ENCODE results near the gene GABBR1. TPM values are rescaled to one million over a fixed set of nuclear protein-coding genes. Genes with fewer than 3 reads are reported as not detected.
A peak's percentile ranks its signal among the peaks of the same experiment; 100 is the strongest.

The GABBR1 gene
- total and polyA plus RNA-seq, 4 donors = 13.6 to 126 (median 97.3) TPM

- WGBS, 2 donors = 90 to 91% methylated on average over 9 of the region's 9 CpGs
- no peaks in the 10 kb centered on the region for H3K36me3 ChIP-seq (ENCODE audit: control insufficient read depth in 1 of 2, insufficient read depth in 2 of 2, low read length in 1 of 2)
- H3K4me3 ChIP-seq (ENCODE audit: low read length in 2 of 2) = no peak overlapping the region
- intact Hi-C loops (cut with DNase I) = no loop called here
- no peak for ATAC-seq (ENCODE audit: low FRiP score)
- no peaks in the 10 kb centered on the region for H3K27me3 ChIP-seq (ENCODE audit: control insufficient read depth in 1 of 2, insufficient read depth in 2 of 2, low read length in 1 of 2)
- DNase-seq = no peak
- no peaks in the 10 kb centered on the region for H3K4me1 ChIP-seq (ENCODE audit: control insufficient read depth in 1 of 2, insufficient read depth in 2 of 2, low read length in 2 of 2)
- no peak overlapping the region for H3K27ac ChIP-seq (ENCODE audit: low read depth in 1 of 2, low read length in 2 of 2)
- H3K9me3 ChIP-seq (ENCODE audit: control insufficient read depth, low read length) = no peaks in the 10 kb centered on the region
Measured at GRCh38 chr6:29630315-29630714, 2.7 kb downstream of the GABBR1 start.

DNA sequence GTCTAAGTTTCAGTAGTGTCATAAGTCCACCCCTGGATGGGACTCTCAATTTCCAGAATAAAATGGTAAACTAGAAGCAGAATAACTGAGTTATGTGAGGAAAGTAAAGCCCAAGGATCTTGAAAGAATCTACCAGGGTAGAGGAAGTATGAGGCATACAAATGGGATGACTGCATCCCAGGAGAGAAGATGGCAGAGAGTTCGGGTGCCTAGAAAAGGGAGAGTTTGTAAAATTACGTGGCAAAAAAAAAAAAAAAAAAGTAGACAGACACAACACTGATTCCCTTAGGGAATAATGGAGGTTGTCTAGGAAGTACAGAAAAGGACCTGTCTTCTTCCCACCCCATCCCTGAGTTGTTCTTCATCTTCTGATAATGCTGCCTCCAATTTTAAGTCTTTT lies 3.4 kb downstream of the GABBR1 start:
- ATAC-seq (ENCODE audit: low FRiP score) (no peak), DNase-seq (no peak)
- H3K36me3 ChIP-seq (ENCODE audit: control insufficient read depth in 1 of 2, insufficient read depth in 2 of 2, low read length in 1 of 2) = no peaks in the 10 kb centered on the region
- H3K4me3 ChIP-seq (ENCODE audit: low read length in 2 of 2) = no peak overlapping the region
- H3K27me3 ChIP-seq (ENCODE audit: control insufficient read depth in 1 of 2, insufficient read depth in 2 of 2, low read length in 1 of 2) = no peaks in the 10 kb centered on the region
- 72 to 78% methylated on average over 2 of the region's 2 CpGs for WGBS, 2 donors
- H3K27ac ChIP-seq (ENCODE audit: low read depth in 1 of 2, low read length in 2 of 2) = no peak overlapping the region
- H3K4me1 ChIP-seq (ENCODE audit: control insufficient read depth in 1 of 2, insufficient read depth in 2 of 2, low read length in 2 of 2) = no peaks in the 10 kb centered on the region
- no peaks in the 10 kb centered on the region for H3K9me3 ChIP-seq (ENCODE audit: control insufficient read depth, low read length)
- intact Hi-C loops (cut with DNase I) = no loop called here

DNA sequence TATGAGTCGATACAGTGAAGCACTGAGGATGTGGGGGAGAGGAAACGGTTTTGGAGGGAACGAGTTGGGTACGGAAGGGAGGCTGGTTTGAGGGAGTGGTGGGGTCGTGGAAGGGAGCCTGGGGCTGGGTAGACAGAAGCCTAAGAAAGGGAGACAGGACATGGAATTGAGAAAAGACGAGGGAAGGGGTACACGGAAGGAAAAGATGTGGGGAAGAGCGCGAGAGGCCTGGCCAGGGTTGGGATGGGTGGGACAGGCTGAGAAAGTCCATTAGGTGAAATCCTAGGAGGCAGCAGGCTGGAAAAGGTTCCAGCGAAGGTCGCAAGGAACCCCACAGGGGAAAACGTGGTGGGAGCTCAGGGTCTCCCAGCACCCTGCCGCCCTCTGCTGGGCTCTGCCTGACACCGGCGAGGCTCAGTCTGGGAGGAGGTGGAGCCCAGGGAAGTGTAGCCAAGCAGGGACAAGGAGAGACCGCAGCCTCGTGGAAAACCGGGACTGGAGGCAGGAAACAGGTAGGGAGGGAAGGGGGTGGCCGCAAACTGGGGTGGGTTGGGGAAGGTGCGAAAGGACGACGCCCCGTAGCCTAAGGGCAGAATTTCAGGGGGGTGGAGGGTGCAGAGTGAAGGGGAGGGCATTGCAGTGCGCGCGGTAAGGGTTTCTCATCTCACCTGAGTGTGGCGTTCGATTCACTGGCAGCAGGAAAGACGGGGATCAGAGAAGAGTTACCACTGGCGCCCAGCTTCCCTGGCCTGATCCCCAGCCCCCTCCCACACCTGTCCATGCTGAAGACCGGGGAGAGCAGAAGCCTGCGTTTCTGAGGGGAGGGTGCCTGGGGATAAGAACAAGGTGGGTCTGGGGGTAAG lies 4.3 kb downstream of the GABBR1 start:
- Histone ChIP-seq H3K27ac (ENCODE audit: low read depth in 1 of 2, low read length in 2 of 2) (peak overlapping the region in 1 of 2 donors; percentile 7), H3K36me3 (ENCODE audit: control insufficient read depth in 1 of 2, insufficient read depth in 2 of 2, low read length in 1 of 2) (no peaks in the 10 kb centered on the region), H3K4me1 (ENCODE audit: control insufficient read depth in 1 of 2, insufficient read depth in 2 of 2, low read length in 2 of 2) (no peaks in the 10 kb centered on the region), H3K27me3 (ENCODE audit: control insufficient read depth in 1 of 2, insufficient read depth in 2 of 2, low read length in 1 of 2) (no peaks in the 10 kb centered on the region), H3K9me3 (ENCODE audit: control insufficient read depth, low read length) (no peaks in the 10 kb centered on the region), H3K4me3 (ENCODE audit: low read length in 2 of 2) (peak overlapping the region; percentile 54 to 71)
- 8 to 9% methylated on average over 32 of the region's 32 CpGs for WGBS, 2 donors
- intact Hi-C loops (cut with DNase I) = no loop called here
- peak; percentile 86 to 93 for DNase-seq
- ATAC-seq (ENCODE audit: low FRiP score) = peak; percentile 74

DNA sequence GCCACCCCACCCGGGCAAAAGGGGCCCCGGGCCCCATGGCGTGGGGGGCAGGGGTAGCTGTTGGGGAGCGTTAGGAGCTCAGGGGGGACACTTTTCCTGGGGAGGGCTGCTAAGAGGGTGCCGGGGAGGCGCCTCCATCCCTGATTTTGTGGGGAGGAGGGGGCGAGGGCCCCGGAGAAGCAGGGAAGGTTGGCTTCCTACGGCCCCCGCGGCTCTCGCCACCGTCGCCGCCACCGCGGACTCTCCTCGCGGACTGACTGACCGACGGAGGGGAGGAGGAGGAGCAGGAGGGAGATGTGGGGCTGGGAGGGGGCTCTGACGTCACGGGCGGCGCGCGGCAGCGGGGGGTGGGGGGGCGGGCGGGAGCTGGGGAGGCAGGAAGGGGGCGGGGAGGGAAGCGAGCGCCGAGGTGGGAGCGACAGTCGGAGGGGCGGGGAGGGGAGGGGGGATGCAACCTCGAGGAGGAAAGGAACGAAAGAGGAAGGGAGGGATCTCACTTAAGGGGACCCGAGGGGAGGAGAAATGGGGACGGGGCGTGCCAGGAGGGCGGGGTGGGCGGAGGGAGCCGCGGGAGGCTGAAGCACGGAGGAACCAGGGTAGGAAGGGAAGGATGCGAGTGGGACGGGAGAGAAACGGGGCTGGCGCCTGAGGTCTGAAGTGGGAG lies 5.1 kb downstream of the GABBR1 start:
- H3K4me1 ChIP-seq (ENCODE audit: control insufficient read depth in 1 of 2, insufficient read depth in 2 of 2, low read length in 2 of 2) = no peaks in the 10 kb centered on the region
- peak; percentile 87 to 94 for DNase-seq
- H3K9me3 ChIP-seq (ENCODE audit: control insufficient read depth, low read length) = no peaks in the 10 kb centered on the region
- 0 to 2% methylated on average over 18 to 51 of the region's 51 CpGs for WGBS, 2 donors
- H3K36me3 ChIP-seq (ENCODE audit: control insufficient read depth in 1 of 2, insufficient read depth in 2 of 2, low read length in 1 of 2) = no peaks in the 10 kb centered on the region
- H3K27ac ChIP-seq (ENCODE audit: low read depth in 1 of 2, low read length in 2 of 2) = peak overlapping the region in 1 of 2 donors; percentile 7
- intact Hi-C loops (cut with DNase I) = no loop called here
- peak; percentile 83 for ATAC-seq (ENCODE audit: low FRiP score)
- no peaks in the 10 kb centered on the region for H3K27me3 ChIP-seq (ENCODE audit: control insufficient read depth in 1 of 2, insufficient read depth in 2 of 2, low read length in 1 of 2)
- H3K4me3 ChIP-seq (ENCODE audit: low read length in 2 of 2) = peak overlapping the region; percentile 54 to 71

GRCh38 chr6:29626948-29627754 lies 5.8 kb downstream of the GABBR1 start:
- peak; percentile 9 for ATAC-seq (ENCODE audit: low FRiP score)

GRCh38 chr6:29625337-29625930 lies 7.5 kb downstream of the GABBR1 start:
- Histone ChIP-seq H3K9me3 (ENCODE audit: control insufficient read depth, low read length) (no peaks in the 10 kb centered on the region), H3K27me3 (ENCODE audit: control insufficient read depth in 1 of 2, insufficient read depth in 2 of 2, low read length in 1 of 2) (no peaks in the 10 kb centered on the region), H3K27ac (ENCODE audit: low read depth in 1 of 2, low read length in 2 of 2) (no peak overlapping the region), H3K4me3 (ENCODE audit: low read length in 2 of 2) (no peak overlapping the region), H3K4me1 (ENCODE audit: control insufficient read depth in 1 of 2, insufficient read depth in 2 of 2, low read length in 2 of 2) (no peaks in the 10 kb centered on the region), H3K36me3 (ENCODE audit: control insufficient read depth in 1 of 2, insufficient read depth in 2 of 2, low read length in 1 of 2) (peaks cover 2 to 6% of the 10 kb centered on the region in 2 donors)
- intact Hi-C loops (cut with DNase I) = no loop called here
- DNase-seq (no peak), ATAC-seq (ENCODE audit: low FRiP score) (no peak)
- WGBS, 2 donors = 67 to 70% methylated on average over 7 of the region's 7 CpGs

More at GRCh38 chr6:29626948-29627754, 5.8 kb downstream of the GABBR1 start:
- H3K27me3 ChIP-seq (ENCODE audit: control insufficient read depth in 1 of 2, insufficient read depth in 2 of 2, low read length in 1 of 2) = no peaks in the 10 kb centered on the region
- DNase-seq = no peak
- no peak overlapping the region for H3K27ac ChIP-seq (ENCODE audit: low read depth in 1 of 2, low read length in 2 of 2)
- no peaks in the 10 kb centered on the region for H3K9me3 ChIP-seq (ENCODE audit: control insufficient read depth, low read length)
- H3K4me3 ChIP-seq (ENCODE audit: low read length in 2 of 2) = peak overlapping the region; percentile 54 to 71
- peaks cover 0 to 5% of the 10 kb centered on the region in 2 donors for H3K36me3 ChIP-seq (ENCODE audit: control insufficient read depth in 1 of 2, insufficient read depth in 2 of 2, low read length in 1 of 2)
- whole genome bisulfite sequencing, 2 donors = 15 to 16% methylated on average over 31 of the region's 31 CpGs
- H3K4me1 ChIP-seq (ENCODE audit: control insufficient read depth in 1 of 2, insufficient read depth in 2 of 2, low read length in 2 of 2) = no peaks in the 10 kb centered on the region
- intact Hi-C loops (cut with DNase I) = no loop called here

DNA sequence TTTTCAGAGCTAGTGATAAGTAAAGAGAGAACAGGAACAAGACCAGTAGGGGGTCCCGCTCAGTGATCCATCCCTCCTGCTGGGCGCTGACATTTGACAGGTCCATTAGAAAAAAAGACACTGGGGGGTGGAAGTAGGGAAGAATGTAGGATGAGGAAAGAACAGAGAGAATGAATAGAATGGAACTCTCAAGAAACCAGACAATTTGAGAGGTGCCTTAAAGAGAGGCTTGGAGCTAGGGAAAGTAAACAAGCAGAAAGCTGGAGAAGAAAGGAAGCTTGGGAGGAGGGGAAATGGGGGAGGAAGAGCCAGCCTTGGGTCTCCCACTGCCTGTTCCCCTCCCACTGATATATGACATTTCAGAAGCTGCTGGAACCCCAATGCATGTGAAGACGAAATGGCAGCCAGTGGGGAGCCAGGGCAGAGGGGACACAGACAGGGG lies 8.4 kb downstream of the GABBR1 start:
- no peak for DNase-seq
- Histone ChIP-seq H3K4me3 (ENCODE audit: low read length in 2 of 2) (no peak overlapping the region), H3K36me3 (ENCODE audit: control insufficient read depth in 1 of 2, insufficient read depth in 2 of 2, low read length in 1 of 2) (peaks cover 2 to 7% of the 10 kb centered on the region in 2 donors), H3K27ac (ENCODE audit: low read depth in 1 of 2, low read length in 2 of 2) (no peak overlapping the region), H3K4me1 (ENCODE audit: control insufficient read depth in 1 of 2, insufficient read depth in 2 of 2, low read length in 2 of 2) (no peaks in the 10 kb centered on the region), H3K9me3 (ENCODE audit: control insufficient read depth, low read length) (no peaks in the 10 kb centered on the region), H3K27me3 (ENCODE audit: control insufficient read depth in 1 of 2, insufficient read depth in 2 of 2, low read length in 1 of 2) (no peaks in the 10 kb centered on the region)
- WGBS, 2 donors = 85 to 95% methylated on average over 3 of the region's 3 CpGs
- intact Hi-C loops (cut with DNase I) = no loop called here
- ATAC-seq (ENCODE audit: low FRiP score) = no peak

- Histone ChIP-seq H3K36me3 (ENCODE audit: control insufficient read depth in 1 of 2, insufficient read depth in 2 of 2, low read length in 1 of 2) (peaks cover 2 to 7% of the 10 kb centered on the region in 2 donors), H3K9me3 (ENCODE audit: control insufficient read depth, low read length) (no peaks in the 10 kb centered on the region), H3K4me1 (ENCODE audit: control insufficient read depth in 1 of 2, insufficient read depth in 2 of 2, low read length in 2 of 2) (no peaks in the 10 kb centered on the region), H3K27ac (ENCODE audit: low read depth in 1 of 2, low read length in 2 of 2) (no peak overlapping the region), H3K27me3 (ENCODE audit: control insufficient read depth in 1 of 2, insufficient read depth in 2 of 2, low read length in 1 of 2) (no peaks in the 10 kb centered on the region), H3K4me3 (ENCODE audit: low read length in 2 of 2) (no peak overlapping the region)
- 77% methylated on average over 4 of the region's 4 CpGs for WGBS, 2 donors
- no peak for DNase-seq
- ATAC-seq (ENCODE audit: low FRiP score) = no peak
- intact Hi-C loops (cut with DNase I) = no loop called here
Measured at GRCh38 chr6:29620630-29621029, 12.4 kb downstream of the GABBR1 start.

Measured in aorta (tissue), 5 donors.